ENCODE data around the gene SLC5A8.

SLC5A8 gene

GRCh38 chr12:101221301-101221700, 11.3 kb upstream of the SLC5A8 start:
- ChIA-PET POLR2A (no interaction called here), CTCF (no interaction called here)
- no peak for DNase-seq (ENCODE audit: low read depth, low spot score)
- H3K4me3 ChIP-seq (ENCODE audit: low read depth, low read length), result no peak overlapping the region
- TF ChIP-seq CTCF (IDR thresholded peaks at IDR 0.05; ENCODE audit: insufficient read depth, low read length, missing control alignments), result no peak

- ChIA-PET POLR2A (no interaction called here), CTCF (no interaction called here)
- no peak for DNase-seq (ENCODE audit: low read depth, low spot score)
- no peak for TF ChIP-seq CTCF (IDR thresholded peaks at IDR 0.05; ENCODE audit: insufficient read depth, low read length, missing control alignments)
- H3K4me3 ChIP-seq (ENCODE audit: low read depth, low read length), result no peak overlapping the region
These were observed 6.8 kb upstream of the SLC5A8 start for GRCh38 chr12:101216810-101217209.

- no peak for DNase-seq (ENCODE audit: low read depth, low spot score)
- ChIA-PET CTCF (no interaction called here), POLR2A (no interaction called here)
- no peak overlapping the region for H3K4me3 ChIP-seq (ENCODE audit: low read depth, low read length)
- TF ChIP-seq CTCF (IDR thresholded peaks at IDR 0.05; ENCODE audit: insufficient read depth, low read length, missing control alignments), result no peak
These were observed 2.8 kb downstream of the SLC5A8 start for GRCh38 chr12:101207086-101207780.

GRCh38 chr12:101204602-101205304, 5.3 kb downstream of the SLC5A8 start:
- no peak overlapping the region for H3K4me3 ChIP-seq (ENCODE audit: low read depth, low read length)
- DNase-seq (ENCODE audit: low read depth, low spot score), result no peak
- POLR2A ChIA-PET, result no interaction called here
- CTCF ChIA-PET, result no interaction called here
- TF ChIP-seq CTCF (IDR thresholded peaks at IDR 0.05; ENCODE audit: insufficient read depth, low read length, missing control alignments), result no peak

GRCh38 chr12:101200824-101201223, 9.2 kb downstream of the SLC5A8 start:
- no peak overlapping the region for H3K4me3 ChIP-seq (ENCODE audit: low read depth, low read length)
- POLR2A ChIA-PET, result no interaction called here
- CTCF ChIA-PET, result no interaction called here
- TF ChIP-seq CTCF (IDR thresholded peaks at IDR 0.05; ENCODE audit: insufficient read depth, low read length, missing control alignments), result no peak
- no peak for DNase-seq (ENCODE audit: low read depth, low spot score)

GRCh38 chr12:101200145-101200544, 9.9 kb downstream of the SLC5A8 start:
- H3K4me3 ChIP-seq (ENCODE audit: low read depth, low read length), result no peak overlapping the region
- no peak for TF ChIP-seq CTCF (IDR thresholded peaks at IDR 0.05; ENCODE audit: insufficient read depth, low read length, missing control alignments)
- ChIA-PET POLR2A (no interaction called here), CTCF (no interaction called here)
- DNase-seq (ENCODE audit: low read depth, low spot score), result no peak

All from AG04449 (cell line).